GM21423 (cell line): Measurements from ENCODE around the gene BTBD19.
"Not testable (repeated sequence)": the region's sequence is repeated elsewhere in the genome, so short reads cannot be mapped to it uniquely, and the experiment has no call there.

Source experiments
- ATAC-seq: cut with Tn5 transposase; IDR thresholded peaks from one replicate; pipeline ENCODE4 v1.9.1; 2021; ENCODE audit warnings: mild to moderate bottlenecking, moderate library complexity; ENCODE audit not compliant: unreplicated experiment

BTBD19 gene

GRCh38 chr1:44827197-44828002 is 19.1 kb downstream of the BTBD19 start:
- no peak for ATAC-seq

DNA sequence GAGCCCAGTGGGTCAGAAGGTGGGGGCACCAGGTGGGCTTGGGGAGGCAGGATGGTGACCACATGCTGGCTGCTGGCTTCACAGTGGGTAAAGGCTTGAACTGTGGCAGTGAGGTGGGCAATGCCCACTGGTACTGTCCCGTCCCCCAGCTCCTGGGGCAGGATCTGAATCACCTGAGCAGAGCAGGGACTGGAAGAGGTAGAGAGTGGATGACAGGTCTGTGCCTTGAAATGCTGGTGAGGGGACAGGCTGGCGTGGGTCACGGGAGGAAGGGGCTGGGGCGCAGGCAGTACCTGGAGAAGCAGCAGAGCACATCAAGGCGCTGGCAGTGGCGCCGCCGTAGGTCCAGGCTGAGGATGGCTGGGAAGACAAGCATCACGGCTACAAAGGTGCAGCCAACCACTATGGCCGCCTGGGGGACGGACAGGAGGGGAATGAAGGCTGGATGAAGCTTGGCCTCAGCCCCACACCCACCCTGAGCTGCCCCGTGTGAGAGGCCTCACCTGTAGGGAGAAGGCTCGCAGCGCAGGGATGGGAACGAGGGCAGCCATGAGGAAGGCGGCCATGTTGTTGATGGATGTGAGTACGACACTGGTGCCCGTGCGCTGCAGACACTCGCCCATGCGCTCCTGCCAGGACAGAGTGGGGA is 19.8 kb downstream of the BTBD19 start:
- ATAC-seq: no peak

DNA sequence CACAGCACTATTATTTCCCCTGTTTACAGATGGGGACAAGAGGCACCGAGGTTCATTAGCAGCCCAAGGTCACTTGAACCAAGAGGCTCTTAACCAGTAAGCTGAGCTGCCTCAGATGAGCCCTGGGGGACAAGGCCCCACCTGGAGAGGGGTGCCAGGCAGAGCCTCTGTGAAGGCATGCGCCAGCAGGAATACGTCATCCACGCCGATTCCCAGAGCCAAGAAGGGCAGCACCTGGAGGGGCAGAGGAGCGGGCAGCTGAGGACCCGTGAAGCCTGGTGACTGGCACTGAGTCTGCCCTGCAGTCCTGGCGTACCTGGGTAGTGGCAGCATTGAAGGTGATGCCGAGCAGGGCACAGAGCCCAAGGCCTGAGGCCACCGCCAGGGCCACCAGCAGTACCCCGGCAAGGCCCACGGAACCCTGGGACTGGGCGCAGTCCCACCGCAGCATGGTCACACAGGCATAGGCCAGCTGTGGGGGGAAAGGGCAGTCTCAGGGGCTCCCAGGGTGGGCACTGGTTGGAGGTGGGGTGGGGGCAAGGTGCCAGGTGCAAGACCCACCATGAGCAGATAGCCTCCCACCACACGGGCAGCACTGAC is 20.6 kb downstream of the BTBD19 start:
- ATAC-seq: no peak

- no peak for ATAC-seq
Observed at GRCh38 chr1:44829506-44830384, 21.4 kb downstream of the BTBD19 start.

GRCh38 chr1:44830900-44831304 is 22.6 kb downstream of the BTBD19 start:
- no peak for ATAC-seq

- ATAC-seq: no peak
Observed at GRCh38 chr1:44831516-44831915, 23.2 kb downstream of the BTBD19 start.

GRCh38 chr1:44832056-44832705 is 23.9 kb downstream of the BTBD19 start:
- no peak for ATAC-seq

DNA sequence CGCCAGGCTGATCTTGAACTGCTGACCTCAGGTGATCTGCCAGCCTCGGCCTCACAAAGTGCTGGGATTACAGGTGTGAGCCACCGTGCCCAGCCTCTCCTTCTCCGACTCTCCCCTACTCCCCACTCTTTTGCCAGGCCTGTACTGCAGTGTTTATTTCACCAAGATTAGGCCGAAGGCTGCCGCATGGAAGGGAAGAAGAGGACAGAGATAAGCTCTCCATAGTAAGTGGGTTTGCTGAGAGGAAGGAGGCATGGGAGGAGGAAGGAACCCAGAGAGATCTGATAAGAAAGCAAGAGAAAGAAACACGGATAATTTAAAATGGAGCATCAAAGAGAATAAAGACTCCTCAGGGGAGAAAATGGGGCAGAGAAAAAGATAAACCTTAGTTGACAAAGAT is 26.0 kb downstream of the BTBD19 start:
- ATAC-seq: no peak

DNA sequence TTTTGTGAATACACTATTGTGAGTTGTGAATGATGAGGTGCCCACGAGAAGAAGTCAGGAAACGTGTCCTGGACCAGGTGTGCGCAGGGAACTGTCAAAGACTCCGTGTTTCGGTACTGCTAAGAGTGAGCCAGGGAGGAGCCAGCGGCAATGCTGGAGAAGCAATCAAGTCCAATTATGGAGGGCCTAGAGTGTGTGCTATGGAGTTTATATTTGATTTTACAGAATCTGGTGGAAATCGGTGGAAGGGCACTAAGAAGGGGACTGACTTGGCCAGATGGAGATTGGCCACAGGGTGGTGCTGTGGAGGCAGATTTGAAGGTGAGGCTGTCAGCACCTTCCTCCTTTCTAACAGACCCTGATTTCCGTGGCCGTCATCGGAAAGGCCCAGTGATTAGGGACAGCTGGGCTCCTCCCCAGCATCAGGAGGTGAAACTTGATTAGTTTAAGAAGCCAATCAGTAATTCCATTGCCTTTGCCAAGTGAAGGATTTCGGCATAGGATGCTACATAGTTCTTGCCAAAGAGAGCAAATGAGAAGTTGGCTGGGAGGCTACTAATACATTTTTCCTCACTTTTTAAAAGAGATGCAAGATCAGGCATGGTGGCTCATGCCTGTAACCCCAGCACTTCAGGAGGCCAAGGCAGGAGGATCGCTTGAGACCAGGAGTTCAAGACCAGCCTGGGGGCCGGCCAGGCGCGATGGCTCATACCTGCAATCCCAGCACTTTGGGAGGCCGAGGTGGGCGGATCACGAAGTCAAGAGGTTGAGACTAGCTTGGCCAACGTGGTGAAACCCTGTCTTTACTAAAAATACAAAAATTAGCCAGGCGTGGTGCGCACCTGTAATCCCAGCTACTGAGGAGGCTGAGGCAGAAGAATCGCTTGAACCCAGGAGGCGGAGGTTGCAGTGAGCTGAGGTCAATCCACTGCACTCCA is 27.7 kb downstream of the BTBD19 start:
- no peak for ATAC-seq

- not testable (repeated sequence) for ATAC-seq
Observed at GRCh38 chr1:44838294-44838693, 30.0 kb downstream of the BTBD19 start.

DNA sequence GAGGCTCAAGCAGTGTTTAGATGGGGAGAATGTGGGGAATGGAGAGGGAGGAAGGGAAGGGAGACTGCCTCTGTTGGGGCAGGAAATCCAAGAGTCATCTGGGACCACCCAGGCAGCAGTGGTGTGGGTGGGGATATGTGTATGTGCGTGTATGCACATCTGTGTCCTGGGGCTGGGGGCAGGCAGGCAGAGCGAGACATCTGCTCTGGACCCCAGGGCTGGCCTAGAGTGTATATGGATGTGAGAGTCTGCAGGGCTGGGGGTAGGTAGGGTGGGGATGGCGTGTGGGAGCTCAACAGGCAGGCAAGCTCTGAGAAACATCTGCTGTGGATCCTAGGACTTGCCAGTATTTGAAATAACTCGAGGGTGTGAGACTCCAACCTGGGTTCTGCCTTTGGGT is 31.3 kb downstream of the BTBD19 start:
- no peak for ATAC-seq

DNA sequence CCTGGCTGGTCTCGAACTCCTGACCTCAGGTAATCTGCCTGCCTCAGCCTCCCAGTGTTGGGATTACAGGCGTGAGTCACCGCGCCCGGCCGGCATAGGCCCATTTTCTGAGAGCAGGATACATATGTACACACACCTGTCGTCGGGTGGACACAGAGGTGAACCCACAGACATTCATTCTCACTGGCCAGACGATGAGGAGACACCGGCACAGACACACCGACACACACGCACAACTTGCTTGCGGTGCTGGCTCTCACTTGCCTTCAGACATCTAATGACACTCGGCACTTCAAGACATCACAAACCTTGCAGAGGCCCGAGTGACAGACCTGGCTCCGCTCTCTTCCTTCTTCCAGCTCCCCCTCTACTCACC is 34.2 kb downstream of the BTBD19 start:
- ATAC-seq: no peak

- ATAC-seq: no peak
Observed at GRCh38 chr1:44842862-44843655, 34.7 kb downstream of the BTBD19 start, which contains the start of gene PTCH2. Gene PTCH2 (minus strand): TSS chr1:44843253. CDS start chr1:44842932, 321 bp downstream.

DNA sequence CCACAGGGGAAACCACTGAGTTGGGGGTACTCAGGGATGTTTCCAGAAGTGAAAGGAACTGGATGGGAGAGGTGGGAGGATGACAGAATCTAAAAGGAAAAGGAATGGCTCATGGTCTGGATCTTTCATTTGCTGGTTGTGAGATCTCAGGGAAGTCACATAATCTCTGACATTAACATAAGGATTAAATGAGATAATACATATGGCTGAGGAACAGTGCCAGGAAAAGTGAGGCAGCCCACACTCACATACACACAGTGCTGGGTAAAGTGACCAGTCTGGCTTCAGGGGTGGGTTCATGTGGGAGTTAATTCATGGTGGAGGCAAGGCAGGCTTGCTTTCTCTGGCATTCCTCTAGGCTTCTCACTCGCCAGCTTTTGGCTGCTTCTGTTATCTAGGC is 38.7 kb downstream of the BTBD19 start:
- ATAC-seq: no peak

DNA sequence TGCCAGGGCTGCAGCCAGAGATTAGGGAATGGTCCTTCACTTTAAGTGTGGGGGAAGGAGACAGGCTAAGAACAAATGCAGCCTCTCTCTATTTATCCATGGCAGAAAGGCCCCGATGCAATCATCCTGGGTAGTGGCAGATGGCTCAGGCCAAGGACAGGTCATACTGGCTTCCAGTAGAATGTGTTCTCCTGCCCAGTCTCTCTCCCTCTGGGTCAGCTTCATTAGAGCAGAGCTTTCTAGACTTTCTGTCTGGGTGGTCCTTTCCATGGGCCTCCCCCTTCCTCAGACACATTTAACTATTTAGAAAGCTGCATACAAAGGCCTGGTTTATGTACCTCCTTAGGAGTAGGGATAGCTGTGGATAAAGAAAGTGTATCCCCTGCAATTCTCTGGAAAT is 39.5 kb downstream of the BTBD19 start:
- ATAC-seq: no peak

- ATAC-seq: no peak
Observed at GRCh38 chr1:44848456-44849181, 40.3 kb downstream of the BTBD19 start.

DNA sequence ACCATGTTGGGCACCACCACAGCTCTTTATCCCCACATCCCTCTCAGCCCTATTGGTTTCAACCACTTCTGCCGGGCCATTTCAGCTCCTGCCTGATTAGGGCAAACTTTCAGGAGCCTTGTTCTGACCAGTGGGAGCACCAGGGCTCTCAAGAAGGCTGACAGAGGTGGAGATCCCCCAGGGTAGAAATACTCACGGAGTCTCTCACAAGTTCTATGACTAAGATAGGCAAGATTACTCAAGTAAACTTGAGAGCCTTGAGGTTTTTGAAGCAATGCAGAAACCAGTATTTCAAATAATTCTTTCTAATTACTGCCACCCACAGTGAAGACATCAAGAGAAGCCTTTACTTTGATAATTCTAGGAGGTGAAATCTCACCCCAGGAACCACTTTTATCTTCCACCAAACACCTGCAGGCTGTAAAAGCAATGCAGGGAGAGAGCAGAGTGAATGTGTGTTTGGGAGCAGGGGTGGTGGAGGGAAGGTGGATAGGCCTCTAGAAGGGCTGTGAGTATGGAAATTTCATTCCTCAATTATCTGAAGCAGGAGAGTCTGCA is 41.3 kb downstream of the BTBD19 start:
- ATAC-seq: no peak

GRCh38 chr1:44851308-44851707 is 43.0 kb downstream of the BTBD19 start:
- no peak for ATAC-seq
